ENCODE measurements around the gene UNK. TPM values are rescaled to one million over a fixed set of nuclear protein-coding genes. Genes with fewer than 3 reads are reported as not detected.

Gene UNK
- total and polyA plus RNA-seq, 12 donors, result 11.6 to 21.3 (median 14.7) TPM

GRCh38 chr17:75740631-75741077 lies 44.0 kb upstream of the UNK start:
- Histone ChIP-seq H3K27me3 (no peaks in the 10 kb centered on the region), H3K4me1 (peaks cover 0 to 13% (median 0%) of the 10 kb centered on the region in 9 donors), H3K27ac (no peak overlapping the region), H3K9me3 (no peaks in the 10 kb centered on the region), H3K4me3 (no peak overlapping the region), H3K36me3 (peaks cover 0 to 16% (median 0%) of the 10 kb centered on the region in 9 donors)
- no peak for DNase-seq
- ATAC-seq, result no peak
- intact Hi-C loops (cut with DNase I), result loop anchor here in 2 of 10 donors (10.0 kb wide), 2 partner anchors 316 to 326 kb away; no protein-coding TSS in a partner anchor
- 80 to 81% methylated on average over 17 of the region's 17 CpGs for WGBS, 2 donors
- TF ChIP-seq, protein P1, sequence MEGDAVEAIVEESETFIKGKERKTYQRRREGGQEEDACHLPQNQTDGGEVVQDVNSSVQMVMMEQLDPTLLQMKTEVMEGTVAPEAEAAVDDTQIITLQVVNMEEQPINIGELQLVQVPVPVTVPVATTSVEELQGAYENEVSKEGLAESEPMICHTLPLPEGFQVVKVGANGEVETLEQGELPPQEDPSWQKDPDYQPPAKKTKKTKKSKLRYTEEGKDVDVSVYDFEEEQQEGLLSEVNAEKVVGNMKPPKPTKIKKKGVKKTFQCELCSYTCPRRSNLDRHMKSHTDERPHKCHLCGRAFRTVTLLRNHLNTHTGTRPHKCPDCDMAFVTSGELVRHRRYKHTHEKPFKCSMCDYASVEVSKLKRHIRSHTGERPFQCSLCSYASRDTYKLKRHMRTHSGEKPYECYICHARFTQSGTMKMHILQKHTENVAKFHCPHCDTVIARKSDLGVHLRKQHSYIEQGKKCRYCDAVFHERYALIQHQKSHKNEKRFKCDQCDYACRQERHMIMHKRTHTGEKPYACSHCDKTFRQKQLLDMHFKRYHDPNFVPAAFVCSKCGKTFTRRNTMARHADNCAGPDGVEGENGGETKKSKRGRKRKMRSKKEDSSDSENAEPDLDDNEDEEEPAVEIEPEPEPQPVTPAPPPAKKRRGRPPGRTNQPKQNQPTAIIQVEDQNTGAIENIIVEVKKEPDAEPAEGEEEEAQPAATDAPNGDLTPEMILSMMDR (IDR thresholded peaks at IDR 0.05), result no peak

- Histone ChIP-seq H3K36me3 (peaks cover 0 to 3% (median 0%) of the 10 kb centered on the region in 9 donors), H3K27me3 (no peaks in the 10 kb centered on the region), H3K27ac (no peak overlapping the region), H3K4me1 (peaks cover 0 to 15% (median 0%) of the 10 kb centered on the region in 9 donors), H3K9me3 (no peaks in the 10 kb centered on the region), H3K4me3 (no peak overlapping the region)
- TF ChIP-seq, protein P1 (IDR thresholded peaks at IDR 0.05), result no peak
- no peak for DNase-seq
- no peak for ATAC-seq
- intact Hi-C loops (cut with DNase I), result loop anchor here in 2 of 10 donors (10.0 kb wide), 2 partner anchors 318 to 328 kb away; no protein-coding TSS in a partner anchor
- 88 to 89% methylated on average over 24 to 25 of the region's 25 CpGs for WGBS, 2 donors
These were observed 42.3 kb upstream of the UNK start for GRCh38 chr17:75742337-75742736.

GRCh38 chr17:75743625-75744206 lies 40.9 kb upstream of the UNK start:
- Histone ChIP-seq H3K27me3 (no peaks in the 10 kb centered on the region), H3K4me1 (peaks cover 0 to 11% (median 5%) of the 10 kb centered on the region in 9 donors), H3K36me3 (peaks cover 0 to 5% (median 0%) of the 10 kb centered on the region in 9 donors), H3K9me3 (no peaks in the 10 kb centered on the region), H3K4me3 (no peak overlapping the region), H3K27ac (no peak overlapping the region)
- DNase-seq, result no peak
- TF ChIP-seq, protein P1 (IDR thresholded peaks at IDR 0.05), result no peak
- intact Hi-C loops (cut with DNase I), result loop anchor here in 3 of 10 donors (2.0 to 10.0 kb wide), 3 partner anchors 65 to 329 kb away; no protein-coding TSS in a partner anchor
- 93% methylated on average over 24 to 25 of the region's 25 CpGs for WGBS, 2 donors
- ATAC-seq, result no peak

GRCh38 chr17:75748706-75749105 lies 35.9 kb upstream of the UNK start:
- WGBS, 2 donors, result 83 to 84% methylated on average over 9 of the region's 9 CpGs
- ATAC-seq, result no peak

More at GRCh38 chr17:75748706-75749105, 35.9 kb upstream of the UNK start:
- Histone ChIP-seq H3K27me3 (no peaks in the 10 kb centered on the region), H3K36me3 (peaks cover 0 to 22% (median 0%) of the 10 kb centered on the region in 9 donors), H3K4me1 (peaks cover 0 to 26% (median 17%) of the 10 kb centered on the region in 9 donors), H3K27ac (no peak overlapping the region), H3K9me3 (no peaks in the 10 kb centered on the region), H3K4me3 (no peak overlapping the region)
- no peak for DNase-seq
- intact Hi-C loops (cut with DNase I), result loop anchor here in 6 of 10 donors (1.0 to 10.0 kb wide), 8 partner anchors 69 to 334 kb away; partner anchors contain the start of gene SMIM5 (in 3 of the 6)
- TF ChIP-seq, protein P1 (IDR thresholded peaks at IDR 0.05), result no peak
